ENCODE measurements around the gene PRKCE.
"Not testable (repeated sequence)": the region's sequence is repeated elsewhere in the genome, so short reads cannot be mapped to it uniquely, and the experiment has no call there.

Gene PRKCE

GRCh38 chr2:46202453-46202852 lies 551.0 kb downstream of the PRKCE start:
- CTCF ChIA-PET = no interaction called here
- POLR2A ChIA-PET (ENCODE audit: low non-redundant PET) = no interaction called here
- DNase-seq (ENCODE audit: low spot score) = no peak
- H3K27ac ChIP-seq = no peak overlapping the region
- TF ChIP-seq CTCF (conservative IDR thresholded peaks at IDR 0.05; ENCODE audit: low read depth) = no peak

- TF ChIP-seq CTCF (conservative IDR thresholded peaks at IDR 0.05; ENCODE audit: low read depth) = no peak
- POLR2A ChIA-PET (ENCODE audit: low non-redundant PET) = no interaction called here
- CTCF ChIA-PET = no interaction called here
- no peak for DNase-seq (ENCODE audit: low spot score)
- H3K27ac ChIP-seq = no peak overlapping the region
Observed at GRCh38 chr2:46202987-46203386, 551.5 kb downstream of the PRKCE start.

- CTCF ChIA-PET = interaction anchor here (0.6 kb wide), 1 partner anchor 181 kb away, joined by 4 read pairs; no protein-coding TSS in a partner anchor
- H3K27ac ChIP-seq; POLR2A ChIA-PET (ENCODE audit: low non-redundant PET); DNase-seq (ENCODE audit: low spot score): not testable (repeated sequence)
Observed at GRCh38 chr2:46203636-46204035, 552.2 kb downstream of the PRKCE start.

- no peak overlapping the region for H3K27ac ChIP-seq
- no peak for DNase-seq (ENCODE audit: low spot score)
- POLR2A ChIA-PET (ENCODE audit: low non-redundant PET) = no interaction called here
- CTCF ChIA-PET = interaction anchor here (0.7 kb wide), 1 partner anchor 392 kb away, joined by 3 read pairs; no protein-coding TSS in a partner anchor
- TF ChIP-seq CTCF (conservative IDR thresholded peaks at IDR 0.05; ENCODE audit: low read depth) = no peak
Observed at GRCh38 chr2:46207591-46207990, 556.1 kb downstream of the PRKCE start.

- H3K27ac ChIP-seq = no peak overlapping the region
- ChIA-PET POLR2A (ENCODE audit: low non-redundant PET) (no interaction called here), CTCF (no interaction called here)
- no peak for TF ChIP-seq CTCF (conservative IDR thresholded peaks at IDR 0.05; ENCODE audit: low read depth)
- no peak for DNase-seq (ENCODE audit: low spot score)
Observed at GRCh38 chr2:46208766-46209165, 557.3 kb downstream of the PRKCE start.

GRCh38 chr2:46210063-46210462 lies 558.6 kb downstream of the PRKCE start:
- no peak overlapping the region for H3K27ac ChIP-seq
- no peak for DNase-seq (ENCODE audit: low spot score)
- no peak for TF ChIP-seq CTCF (conservative IDR thresholded peaks at IDR 0.05; ENCODE audit: low read depth)
- POLR2A ChIA-PET (ENCODE audit: low non-redundant PET) = no interaction called here
- CTCF ChIA-PET = interaction anchor here (0.7 kb wide), 1 partner anchor 143 kb away, joined by 3 read pairs; no protein-coding TSS in a partner anchor

- H3K27ac ChIP-seq = no peak overlapping the region
- no peak for TF ChIP-seq CTCF (conservative IDR thresholded peaks at IDR 0.05; ENCODE audit: low read depth)
- no peak for DNase-seq (ENCODE audit: low spot score)
- CTCF ChIA-PET = no interaction called here
- POLR2A ChIA-PET (ENCODE audit: low non-redundant PET) = interaction anchor here (0.6 kb wide), 1 partner anchor 1571 kb away, joined by 4 read pairs; the partner anchor contains the start of gene MSH6
Observed at GRCh38 chr2:46211461-46211860, 560.0 kb downstream of the PRKCE start.

Data from RWPE1 (cell line).